ENCODE results near the gene MCF2L. TPM values are rescaled to one million over a fixed set of nuclear protein-coding genes. Genes with fewer than 3 reads are reported as not detected.

MCF2L gene
- polyA plus RNA-seq, 1 donor from 2014 or later = 88.0 TPM

GRCh38 chr13:112930192-112930591, 38.8 kb upstream of the MCF2L start:
- no peaks in the 10 kb centered on the region for H3K36me3 ChIP-seq (ENCODE audit: insufficient read depth, low read length)
- no peak overlapping the region for H3K4me2 ChIP-seq (ENCODE audit: low read length)
- H3K9me3 ChIP-seq (ENCODE audit: low read length) = no peaks in the 10 kb centered on the region
- H3K9me2 ChIP-seq (ENCODE audit: insufficient read depth, low read length) = no peaks in the 10 kb centered on the region
- TF ChIP-seq TAF1 (IDR thresholded peaks at IDR 0.05; ENCODE audit: low read depth) (no peak), SMC3 (conservative IDR thresholded peaks at IDR 0.05; ENCODE audit: poor library complexity) (no peak), RAD21 (conservative IDR thresholded peaks at IDR 0.05) (no peak), EZH2 (IDR thresholded peaks at IDR 0.05; ENCODE audit: borderline replicate concordance, insufficient read depth, low read length, poor library complexity, severe bottlenecking) (no peak), CTCF (IDR thresholded peaks at IDR 0.05; ENCODE audit: poor library complexity, severe bottlenecking) (no peak), POLR2AphosphoS5 (IDR thresholded peaks at IDR 0.05) (no peak), EP300 (conservative IDR thresholded peaks at IDR 0.05; ENCODE audit: poor library complexity, severe bottlenecking) (no peak), MXI1 (conservative IDR thresholded peaks at IDR 0.05; ENCODE audit: poor library complexity, severe bottlenecking) (no peak), REST (IDR thresholded peaks at IDR 0.05; ENCODE audit: borderline replicate concordance) (no peak)
- H3F3A ChIP-seq (ENCODE audit: insufficient read depth, low read length, poor library complexity, severe bottlenecking) = no peaks in the 10 kb centered on the region
- no peak overlapping the region for H3K27ac ChIP-seq (ENCODE audit: low read length)
- no peaks in the 10 kb centered on the region for H3K27me3 ChIP-seq (ENCODE audit: insufficient read depth, low read depth, low read length)
- no peak overlapping the region for H2AFZ ChIP-seq (ENCODE audit: low read depth, low read length)
- no peaks in the 10 kb centered on the region for H3K79me2 ChIP-seq (replicated peaks; ENCODE audit: insufficient read depth, low read length)
- no peak overlapping the region for H3K4me3 ChIP-seq (ENCODE audit: low read length)
- H4K20me1 ChIP-seq (ENCODE audit: insufficient read depth) = no peaks in the 10 kb centered on the region
- no peak overlapping the region for H3K9ac ChIP-seq (ENCODE audit: low read length)

- no peak overlapping the region for H3K4me2 ChIP-seq (ENCODE audit: low read length)
- H3K27ac ChIP-seq (ENCODE audit: low read length) = no peak overlapping the region
- no peak overlapping the region for H2AFZ ChIP-seq (ENCODE audit: low read depth, low read length)
Measured at GRCh38 chr13:112931028-112931934, 37.7 kb upstream of the MCF2L start.

More at GRCh38 chr13:112931028-112931934, 37.7 kb upstream of the MCF2L start:
- no peaks in the 10 kb centered on the region for H3K79me2 ChIP-seq (replicated peaks; ENCODE audit: insufficient read depth, low read length)
- H3F3A ChIP-seq (ENCODE audit: insufficient read depth, low read length, poor library complexity, severe bottlenecking) = no peaks in the 10 kb centered on the region
- H3K9me2 ChIP-seq (ENCODE audit: insufficient read depth, low read length) = no peaks in the 10 kb centered on the region
- no peak overlapping the region for H3K4me3 ChIP-seq (ENCODE audit: low read length)
- H3K27me3 ChIP-seq (ENCODE audit: insufficient read depth, low read depth, low read length) = no peaks in the 10 kb centered on the region
- H3K9ac ChIP-seq (ENCODE audit: low read length) = no peak overlapping the region
- H3K9me3 ChIP-seq (ENCODE audit: low read length) = no peaks in the 10 kb centered on the region
- TF ChIP-seq POLR2AphosphoS5 (IDR thresholded peaks at IDR 0.05) = no peak
- TF ChIP-seq RAD21 (conservative IDR thresholded peaks at IDR 0.05) = peak; percentile 25
- TF ChIP-seq EZH2 (IDR thresholded peaks at IDR 0.05; ENCODE audit: borderline replicate concordance, insufficient read depth, low read length, poor library complexity, severe bottlenecking) = no peak
- peak; percentile 57 for TF ChIP-seq CTCF (IDR thresholded peaks at IDR 0.05; ENCODE audit: poor library complexity, severe bottlenecking)
- no peak for TF ChIP-seq REST (IDR thresholded peaks at IDR 0.05; ENCODE audit: borderline replicate concordance)
- TF ChIP-seq SMC3 (conservative IDR thresholded peaks at IDR 0.05; ENCODE audit: poor library complexity) = peak; percentile 12
- no peak for TF ChIP-seq TAF1 (IDR thresholded peaks at IDR 0.05; ENCODE audit: low read depth)
- no peak for TF ChIP-seq MXI1 (conservative IDR thresholded peaks at IDR 0.05; ENCODE audit: poor library complexity, severe bottlenecking)
- TF ChIP-seq EP300 (conservative IDR thresholded peaks at IDR 0.05; ENCODE audit: poor library complexity, severe bottlenecking) = no peak
- H3K36me3 ChIP-seq (ENCODE audit: insufficient read depth, low read length) = no peaks in the 10 kb centered on the region
- H4K20me1 ChIP-seq (ENCODE audit: insufficient read depth) = no peaks in the 10 kb centered on the region

All from neural cell (in vitro differentiated cells).